ENCODE measurements around the gene PKD1.

PKD1 gene

DNA sequence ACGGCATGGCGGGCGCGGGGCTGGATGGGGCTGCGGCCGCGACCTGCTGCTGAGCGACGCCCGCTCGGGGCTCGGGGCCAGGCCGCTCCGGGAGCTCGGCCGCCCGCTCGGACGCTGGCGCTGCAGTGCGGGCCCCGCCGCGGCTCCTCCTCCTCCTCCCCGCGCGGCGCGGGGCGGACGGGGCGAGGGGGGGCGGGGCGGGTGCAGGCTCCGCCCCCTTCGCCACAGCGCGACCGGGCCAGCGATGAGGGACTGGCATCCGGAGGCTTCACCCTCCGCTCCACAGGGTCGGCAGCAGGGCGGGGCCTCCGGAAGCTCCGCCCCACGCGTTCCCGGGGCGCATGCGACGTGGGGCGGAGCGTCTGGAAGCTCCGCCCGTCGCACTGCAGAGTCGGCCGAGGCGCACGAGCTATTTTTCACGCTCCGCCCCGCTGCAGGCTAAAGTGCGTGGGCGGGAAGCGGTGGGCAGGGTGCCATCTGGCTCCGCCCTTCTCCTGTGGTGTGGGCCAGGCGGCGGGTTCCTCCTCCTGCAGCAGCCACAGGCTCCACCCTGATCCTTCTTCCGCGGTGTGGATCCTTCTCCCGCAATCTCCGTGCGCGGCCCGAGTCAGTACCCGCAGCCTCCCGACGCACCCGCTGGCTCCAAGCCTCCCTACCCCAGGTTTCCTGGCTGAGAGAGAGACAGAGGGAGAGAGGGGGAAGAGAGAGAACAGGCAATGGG lies at the start of gene PKD1:
Gene PKD1, minus strand, starts transcription at position 129 of the 721 bp plus-strand sequence. CDS start 209 bp downstream, outside the sequence.
- DNase-seq = peak; percentile 61 to 82

DNA sequence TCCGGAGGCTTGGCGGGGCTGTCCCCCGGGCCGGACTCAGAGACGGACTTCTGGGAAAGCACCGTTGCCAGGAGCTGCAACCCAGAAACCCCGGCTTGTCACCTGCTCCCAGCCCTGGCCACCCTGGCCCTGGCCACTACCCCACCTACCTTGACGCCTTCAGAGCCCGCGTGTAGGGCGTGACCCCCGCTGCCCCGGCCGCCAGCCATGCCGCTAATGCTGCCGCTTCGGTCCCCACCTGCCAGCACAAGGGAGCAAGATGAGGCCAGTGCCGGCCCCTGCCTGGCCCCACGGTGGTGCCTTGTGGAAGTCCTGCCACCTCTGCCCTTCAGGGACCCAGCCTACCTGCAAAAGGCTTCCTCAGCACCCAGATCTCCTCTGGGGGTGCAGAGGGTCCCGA lies 49.3 kb upstream of the PKD1 start:
- no peak for DNase-seq

DNA sequence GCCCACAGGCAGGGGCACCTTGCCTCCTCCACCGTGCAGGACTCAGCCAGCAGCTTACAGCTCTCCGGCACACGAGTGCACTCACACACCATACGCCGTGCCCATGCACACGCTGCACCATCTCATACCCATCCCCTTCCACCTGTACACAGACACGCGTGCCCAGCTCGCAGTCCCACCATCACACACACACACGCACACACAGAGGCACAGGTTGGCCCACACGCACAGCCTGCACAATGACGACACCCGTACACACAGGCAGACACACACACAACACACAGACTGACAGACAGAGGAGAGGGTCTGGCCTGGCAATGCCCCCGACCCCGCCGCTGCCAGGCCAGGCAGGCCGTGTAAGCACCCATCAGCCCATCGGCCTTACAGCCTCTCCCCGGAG lies 48.6 kb upstream of the PKD1 start:
- no peak for DNase-seq

DNA sequence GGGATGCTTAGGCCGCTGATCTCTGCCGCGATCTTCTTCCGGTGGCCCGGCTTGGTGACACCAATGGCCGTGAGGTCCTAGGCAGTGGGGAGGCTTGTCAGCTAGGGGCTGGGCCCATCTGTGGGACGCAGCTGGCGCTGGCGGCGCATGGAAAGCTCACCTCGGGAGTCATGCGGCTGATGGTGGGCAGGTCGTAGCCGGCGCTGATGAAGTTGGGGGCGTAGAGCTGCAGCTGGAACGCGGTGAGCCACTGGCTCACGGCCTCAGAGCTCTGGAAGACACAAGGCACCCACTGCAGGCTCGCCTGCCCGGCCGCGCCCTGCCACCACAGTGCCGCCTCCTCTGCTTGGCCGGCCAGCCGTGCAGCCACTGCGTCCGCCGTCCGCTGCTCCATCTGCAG lies 48.0 kb upstream of the PKD1 start:
- no peak for DNase-seq

DNA sequence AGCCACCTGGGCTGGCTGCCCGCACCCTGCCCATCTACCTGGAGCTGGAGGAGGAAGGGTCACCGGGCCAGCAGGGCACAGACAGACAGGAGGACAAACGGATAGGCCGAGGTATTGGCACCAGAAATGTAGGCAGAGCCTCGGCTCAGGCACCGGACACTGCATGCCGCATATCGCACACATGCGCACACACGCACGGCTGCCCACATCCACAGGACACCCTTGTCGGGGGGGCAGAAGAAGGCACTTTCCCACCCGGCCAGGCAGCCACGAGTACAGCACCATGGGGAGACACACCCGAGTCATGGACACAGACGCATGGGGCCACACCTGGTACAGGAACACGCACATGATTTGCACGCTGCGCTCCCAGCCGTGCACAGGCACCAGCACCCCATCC lies 46.3 kb upstream of the PKD1 start:
- no peak for DNase-seq

DNA sequence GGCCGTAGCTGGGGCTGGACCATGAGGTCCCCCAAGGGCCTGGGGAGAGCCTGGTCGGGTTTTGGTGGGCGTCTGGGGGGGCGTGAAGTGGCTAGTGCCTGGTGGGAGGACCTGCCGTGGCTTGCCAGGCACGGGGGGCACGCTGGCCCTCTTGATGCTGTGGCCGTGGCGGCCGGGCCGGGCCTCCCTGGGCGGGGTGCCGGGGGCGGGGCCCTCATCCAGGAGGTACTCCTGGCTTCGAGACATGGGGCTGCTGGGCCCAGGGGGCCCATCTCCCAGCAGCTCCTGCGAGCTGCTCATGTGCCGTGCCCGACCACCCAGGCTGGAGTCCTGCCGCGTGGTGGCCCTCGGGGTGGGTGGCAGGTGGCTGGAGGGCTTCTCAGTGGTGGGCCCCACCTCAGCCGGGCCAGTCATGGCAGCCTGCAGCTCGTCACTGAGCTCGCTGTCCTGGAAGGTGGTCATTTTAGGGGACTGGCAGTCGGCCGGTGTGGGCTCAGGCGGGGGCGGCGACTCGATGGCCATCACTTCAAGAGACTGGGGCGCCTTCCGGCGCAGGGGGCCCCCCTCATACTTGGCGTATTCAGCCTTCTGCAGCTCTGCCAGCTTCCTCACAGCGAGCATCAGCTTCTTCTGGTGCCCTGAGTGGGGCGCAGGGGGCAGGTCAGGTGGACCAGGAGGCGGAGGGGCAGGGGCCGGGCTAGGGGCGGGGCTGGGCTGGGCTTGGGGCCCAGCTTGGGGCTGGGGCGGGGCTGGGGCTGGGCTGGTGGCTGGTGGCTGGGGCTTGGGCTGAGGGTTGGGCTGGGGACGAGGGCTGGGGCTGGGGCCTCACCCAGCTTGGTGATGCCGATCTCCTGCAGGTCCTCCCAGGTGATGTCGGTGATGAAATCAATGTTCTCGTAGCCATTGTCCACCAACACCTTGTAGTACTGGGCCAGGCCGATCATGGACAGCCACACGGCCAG lies 45.5 kb upstream of the PKD1 start:
- DNase-seq = no peak

DNA sequence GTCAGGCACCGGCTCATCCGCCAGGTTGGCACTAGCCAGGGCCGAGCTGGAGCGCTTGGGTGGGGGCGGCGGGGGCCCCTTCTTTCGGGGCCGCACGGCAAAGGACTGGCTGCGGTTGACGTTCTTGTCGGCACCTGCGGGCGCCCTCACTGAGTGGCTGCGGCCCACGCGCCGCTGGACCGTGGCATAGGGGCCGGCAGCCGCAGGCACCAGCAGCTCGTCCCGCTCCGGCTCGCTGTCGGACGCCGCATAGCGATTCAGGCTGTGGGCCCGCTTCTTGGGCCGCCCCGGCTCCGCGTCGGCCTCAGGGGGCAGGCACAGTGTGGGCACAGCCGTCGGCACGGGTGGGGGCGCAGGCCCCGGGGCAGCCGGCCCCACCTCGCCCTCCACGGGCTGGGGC lies 44.8 kb upstream of the PKD1 start:
- DNase-seq = no peak

DNA sequence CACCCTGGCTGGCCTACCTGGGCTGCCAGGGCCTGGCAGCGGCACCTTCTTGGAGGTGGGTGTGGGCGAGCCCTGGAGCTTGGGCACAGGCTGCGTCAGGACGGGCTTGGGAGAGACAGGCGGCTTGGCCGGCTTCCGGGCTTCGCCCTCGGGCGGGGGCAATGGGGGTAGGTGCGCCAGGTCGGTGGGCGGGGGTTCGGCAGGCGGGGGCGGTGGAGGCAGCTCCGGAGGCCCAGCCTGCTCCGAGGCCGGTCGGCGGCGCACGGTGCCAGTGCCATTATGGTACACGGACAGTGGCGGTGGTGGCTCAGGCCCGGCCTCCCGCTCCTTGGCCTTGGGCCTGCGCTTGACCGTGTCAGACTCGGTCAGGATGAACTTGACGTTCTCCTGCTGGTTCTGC lies 43.9 kb upstream of the PKD1 start:
- no peak for DNase-seq

DNA sequence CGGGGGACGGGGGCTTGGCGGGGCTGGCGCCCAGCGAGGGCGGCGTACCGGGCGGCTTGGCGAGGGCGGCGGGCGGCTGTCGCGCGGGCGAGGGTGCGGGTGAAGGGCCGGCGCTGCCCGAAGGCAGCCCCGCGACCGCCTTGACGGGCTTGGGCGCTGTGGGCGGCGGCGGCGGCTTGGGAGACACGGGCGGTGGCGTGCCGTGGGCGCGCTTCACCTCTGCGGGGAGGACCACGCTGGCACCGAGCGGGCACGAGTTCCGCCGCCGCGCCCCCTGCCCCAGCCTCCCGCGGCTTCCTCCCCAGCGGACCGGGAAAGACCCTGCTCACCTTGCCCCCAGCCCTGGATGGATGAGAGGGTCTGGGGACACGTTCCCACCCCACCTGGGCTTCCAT lies 43.4 kb upstream of the PKD1 start:
- DNase-seq = no peak

DNA sequence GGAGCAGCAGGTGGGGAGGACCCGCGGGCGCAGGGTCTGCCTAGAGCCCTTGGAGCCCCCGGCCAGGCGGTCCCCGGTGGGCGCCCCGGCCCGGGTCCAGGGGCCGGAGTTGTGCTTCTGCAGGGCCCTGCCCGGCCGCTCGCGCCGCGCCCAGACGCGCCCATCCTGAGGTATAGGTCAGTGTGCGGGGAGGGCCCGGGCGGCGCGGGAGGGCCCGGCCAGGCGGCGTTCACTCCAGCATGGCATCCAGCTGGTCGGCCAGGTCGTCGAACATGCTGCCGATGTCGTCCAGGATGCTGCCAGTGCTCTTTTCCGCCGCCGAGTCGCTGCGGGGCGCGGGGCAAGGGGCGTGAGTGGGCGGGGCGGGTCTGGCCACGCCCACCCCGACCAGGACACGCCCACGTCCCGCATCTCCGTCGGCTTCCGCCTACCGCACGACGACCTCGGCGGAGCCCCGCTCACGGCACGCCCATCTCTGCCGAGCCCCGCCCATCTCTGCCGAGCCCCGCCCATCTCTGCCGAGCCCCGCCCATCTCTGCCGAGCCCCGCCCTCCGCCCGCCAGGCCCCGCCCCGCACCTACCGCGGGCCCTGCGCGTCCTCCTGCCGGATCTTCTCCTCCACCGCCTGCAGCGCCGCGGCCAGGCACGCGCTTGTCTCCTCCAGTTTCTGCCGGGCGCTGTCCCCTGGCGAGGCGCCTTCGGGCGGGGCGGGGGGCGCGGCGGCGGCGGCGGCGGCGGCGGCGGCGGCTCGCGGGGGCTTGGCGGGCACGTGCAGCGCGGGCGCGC lies 42.8 kb upstream of the PKD1 start:
- peak in 1 of 2 experiments; percentile 43 for DNase-seq

DNA sequence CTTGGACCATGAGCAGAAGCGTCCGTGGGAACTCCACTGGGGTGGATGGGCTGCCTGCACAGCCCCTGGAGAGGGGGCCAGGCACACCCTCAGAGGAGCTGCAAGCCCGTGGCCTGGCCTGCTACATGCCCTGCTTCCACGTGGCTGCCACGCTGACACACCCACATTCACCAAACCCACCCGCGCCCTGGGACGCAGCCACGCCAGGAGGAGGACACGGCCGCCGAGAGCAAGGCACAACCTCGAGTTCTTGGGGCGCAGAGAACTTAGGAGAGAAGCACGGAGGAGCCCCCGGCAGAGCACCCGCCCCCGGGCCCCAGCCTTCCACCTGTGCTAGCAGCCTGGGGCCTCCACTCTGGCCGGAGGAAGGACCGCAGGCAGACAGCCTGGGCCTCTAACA lies 41.9 kb upstream of the PKD1 start:
- DNase-seq = no peak

DNA sequence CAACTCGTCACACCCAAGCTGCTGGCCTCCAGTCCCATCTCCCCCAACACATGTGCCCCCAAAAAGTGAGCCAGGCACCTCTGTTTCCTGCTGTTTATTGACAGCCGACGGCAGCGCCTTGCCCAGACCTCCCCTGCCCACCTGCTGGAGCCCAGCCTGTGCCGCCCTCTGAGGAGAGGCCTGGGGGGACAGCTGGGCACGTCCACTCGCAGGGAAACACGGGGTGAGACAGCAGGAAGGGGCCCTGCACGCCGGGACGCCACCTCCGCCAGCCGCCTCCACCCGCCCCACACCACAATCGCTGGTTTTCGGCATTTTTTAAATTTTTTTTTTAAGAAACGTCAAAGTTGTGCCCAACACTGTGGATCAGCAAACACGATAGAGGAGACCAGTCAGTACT lies 41.4 kb upstream of the PKD1 start:
- no peak for DNase-seq

DNA sequence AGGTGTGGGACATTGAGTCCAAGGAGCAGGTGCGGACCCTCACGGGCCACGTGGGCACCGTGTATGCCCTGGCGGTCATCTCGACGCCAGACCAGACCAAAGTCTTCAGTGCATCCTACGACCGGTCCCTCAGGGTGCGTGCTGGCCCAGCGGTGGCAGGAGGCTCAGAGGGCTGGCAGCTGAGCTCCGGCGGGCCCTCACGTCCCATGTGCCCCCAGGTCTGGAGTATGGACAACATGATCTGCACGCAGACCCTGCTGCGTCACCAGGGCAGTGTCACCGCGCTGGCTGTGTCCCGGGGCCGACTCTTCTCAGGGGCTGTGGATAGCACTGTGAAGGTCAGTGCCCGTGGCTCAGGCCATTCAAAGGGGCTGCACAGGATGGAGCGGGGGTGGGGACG lies 40.3 kb upstream of the PKD1 start:
- no peak for DNase-seq

DNA sequence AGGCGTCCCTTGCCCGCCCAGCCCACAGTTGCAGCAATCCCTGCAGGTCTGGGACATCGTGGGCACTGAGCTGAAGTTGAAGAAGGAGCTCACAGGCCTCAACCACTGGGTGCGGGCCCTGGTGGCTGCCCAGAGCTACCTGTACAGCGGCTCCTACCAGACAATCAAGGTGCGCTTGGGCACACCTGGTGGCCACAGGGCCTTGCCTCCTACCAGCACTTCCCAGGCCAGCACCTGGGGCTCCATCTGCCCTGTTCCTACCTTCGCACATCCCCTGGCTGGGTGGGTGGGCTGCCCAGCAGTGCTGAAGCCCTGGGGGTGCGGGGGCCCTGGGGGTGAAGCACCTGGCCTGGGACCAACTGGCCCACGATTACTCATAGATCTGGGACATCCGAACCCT lies 39.8 kb upstream of the PKD1 start:
- DNase-seq = no peak

DNA sequence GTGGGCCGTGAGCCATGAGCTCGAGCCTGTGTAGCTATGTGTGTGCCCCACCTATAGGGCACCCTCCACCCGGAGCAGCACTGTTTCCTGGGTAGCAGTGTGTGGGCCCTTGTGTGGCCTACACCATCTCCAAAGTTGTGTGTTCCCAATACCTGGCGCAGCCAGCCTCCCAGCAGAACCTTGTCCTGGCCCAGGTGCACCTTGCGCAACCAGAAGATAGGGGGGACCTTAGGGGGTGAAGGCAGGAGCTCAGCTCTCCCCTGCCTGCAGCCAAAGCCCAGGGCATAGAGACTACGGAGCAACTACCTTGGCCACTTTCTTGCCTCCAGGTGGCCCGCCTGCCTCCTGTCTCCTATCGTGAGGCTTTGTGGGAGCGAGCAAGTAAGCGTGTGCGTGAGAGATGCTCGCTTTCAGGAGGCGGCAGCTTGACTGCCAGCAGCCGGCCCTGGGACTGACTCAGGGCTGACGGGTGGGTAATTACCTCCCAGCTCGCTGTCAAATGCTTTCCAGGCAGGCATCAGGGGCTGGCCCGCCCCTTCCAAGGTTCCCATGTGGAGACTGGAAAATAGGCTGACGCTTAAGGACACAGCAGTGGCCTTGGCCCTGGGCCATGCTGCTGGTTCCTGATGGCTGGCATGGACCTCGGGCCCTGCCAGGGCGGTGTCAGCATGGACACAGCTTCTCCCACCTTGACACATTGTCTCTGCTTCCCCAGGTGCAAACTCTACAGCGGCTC lies 38.9 kb upstream of the PKD1 start:
- no peak for DNase-seq

DNA sequence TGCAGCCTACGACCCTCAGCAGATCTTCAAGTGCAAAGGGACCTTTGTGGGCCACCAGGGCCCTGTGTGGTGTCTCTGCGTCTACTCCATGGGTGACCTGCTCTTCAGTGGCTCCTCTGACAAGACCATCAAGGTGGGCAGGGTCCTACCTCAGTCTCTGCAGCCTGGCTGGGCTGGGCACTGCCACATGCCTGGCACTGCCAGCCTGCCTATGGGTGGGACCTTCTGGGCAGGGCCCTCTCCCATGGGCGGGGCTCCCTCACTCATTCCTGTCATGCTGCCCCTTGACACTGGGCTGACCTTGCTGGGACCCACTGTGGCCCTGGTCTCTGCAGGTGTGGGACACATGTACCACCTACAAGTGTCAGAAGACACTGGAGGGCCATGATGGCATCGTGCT lies 38.2 kb upstream of the PKD1 start:
- no peak for DNase-seq

DNA sequence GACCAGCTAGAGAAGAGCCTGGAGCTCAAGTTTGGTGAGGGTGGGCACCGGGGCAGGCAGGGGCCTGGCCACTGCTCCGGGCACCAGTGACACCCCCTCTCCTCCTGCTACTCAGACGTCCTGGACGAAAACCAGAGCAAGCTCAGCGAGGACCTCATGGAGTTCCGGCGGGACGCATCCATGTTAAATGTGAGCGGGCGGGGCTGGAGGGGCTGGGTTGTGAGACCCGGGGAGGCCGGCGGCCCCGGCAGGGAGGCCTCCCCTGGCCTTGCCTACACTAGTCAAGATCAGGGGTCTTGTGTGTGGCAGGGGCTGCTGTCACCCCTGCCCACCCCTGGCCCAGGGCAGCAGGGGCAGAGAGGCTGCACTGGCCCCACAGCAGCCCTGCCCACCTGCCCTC lies 37.7 kb upstream of the PKD1 start:
- DNase-seq = no peak

DNA sequence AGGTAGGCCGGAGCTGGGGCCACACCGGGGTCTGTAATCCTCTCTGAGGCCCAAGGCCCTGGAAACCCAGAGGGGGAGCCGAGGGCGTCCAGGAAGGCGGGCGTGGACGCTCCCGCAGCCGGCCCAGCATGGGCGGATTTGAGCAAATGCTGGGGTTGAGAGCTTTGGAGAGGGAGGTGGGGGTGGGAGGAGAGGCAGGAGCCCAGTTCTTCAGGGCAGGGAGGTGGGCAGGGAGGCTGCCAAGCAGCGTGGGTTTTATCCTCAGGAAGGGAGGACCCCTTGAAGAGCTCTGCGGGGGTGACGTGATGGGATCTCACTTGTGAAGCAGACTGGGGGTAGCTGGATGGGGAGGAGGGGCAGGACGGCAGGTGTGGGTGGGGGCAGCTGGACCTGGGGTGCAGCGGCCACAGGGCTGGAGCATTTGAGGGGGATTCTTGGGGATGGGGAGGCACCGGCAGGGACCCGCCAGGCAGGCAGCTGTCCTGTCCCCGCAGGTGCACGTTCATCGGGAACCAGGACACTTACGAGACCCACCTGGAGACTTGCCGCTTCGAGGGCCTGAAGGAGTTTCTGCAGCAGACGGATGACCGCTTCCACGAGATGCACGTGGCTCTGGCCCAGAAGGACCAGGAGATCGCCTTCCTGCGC lies 37.1 kb upstream of the PKD1 start:
- DNase-seq = no peak

DNA sequence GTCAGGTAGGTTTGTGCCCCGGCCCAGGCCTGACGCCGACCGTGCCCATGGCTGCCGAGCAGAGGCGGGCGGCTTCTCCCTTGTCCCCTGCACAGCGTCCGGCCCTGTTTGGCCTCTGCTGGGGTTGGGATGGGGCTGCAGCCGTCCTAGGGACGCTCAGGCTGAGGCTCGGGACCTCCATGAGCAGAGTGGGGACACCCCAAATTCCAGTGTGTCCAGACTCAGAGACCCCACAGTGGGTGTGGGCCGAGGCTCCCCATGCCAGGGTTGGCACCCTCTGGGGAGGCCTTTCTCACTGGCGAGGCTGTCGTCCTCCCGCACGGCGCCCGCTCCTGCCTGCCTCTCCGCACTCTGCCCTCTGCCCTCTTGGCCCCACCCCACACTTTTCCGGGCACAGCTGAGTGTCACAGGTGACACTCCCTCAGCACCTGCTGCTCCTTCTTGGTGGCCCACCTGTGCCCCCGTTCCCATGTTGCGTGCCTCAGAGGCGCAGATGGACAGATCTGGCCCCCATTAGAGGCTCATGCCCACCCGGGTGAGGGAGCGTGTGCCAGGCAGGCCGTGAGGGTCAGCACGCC lies 36.0 kb upstream of the PKD1 start:
- no peak for DNase-seq

DNA sequence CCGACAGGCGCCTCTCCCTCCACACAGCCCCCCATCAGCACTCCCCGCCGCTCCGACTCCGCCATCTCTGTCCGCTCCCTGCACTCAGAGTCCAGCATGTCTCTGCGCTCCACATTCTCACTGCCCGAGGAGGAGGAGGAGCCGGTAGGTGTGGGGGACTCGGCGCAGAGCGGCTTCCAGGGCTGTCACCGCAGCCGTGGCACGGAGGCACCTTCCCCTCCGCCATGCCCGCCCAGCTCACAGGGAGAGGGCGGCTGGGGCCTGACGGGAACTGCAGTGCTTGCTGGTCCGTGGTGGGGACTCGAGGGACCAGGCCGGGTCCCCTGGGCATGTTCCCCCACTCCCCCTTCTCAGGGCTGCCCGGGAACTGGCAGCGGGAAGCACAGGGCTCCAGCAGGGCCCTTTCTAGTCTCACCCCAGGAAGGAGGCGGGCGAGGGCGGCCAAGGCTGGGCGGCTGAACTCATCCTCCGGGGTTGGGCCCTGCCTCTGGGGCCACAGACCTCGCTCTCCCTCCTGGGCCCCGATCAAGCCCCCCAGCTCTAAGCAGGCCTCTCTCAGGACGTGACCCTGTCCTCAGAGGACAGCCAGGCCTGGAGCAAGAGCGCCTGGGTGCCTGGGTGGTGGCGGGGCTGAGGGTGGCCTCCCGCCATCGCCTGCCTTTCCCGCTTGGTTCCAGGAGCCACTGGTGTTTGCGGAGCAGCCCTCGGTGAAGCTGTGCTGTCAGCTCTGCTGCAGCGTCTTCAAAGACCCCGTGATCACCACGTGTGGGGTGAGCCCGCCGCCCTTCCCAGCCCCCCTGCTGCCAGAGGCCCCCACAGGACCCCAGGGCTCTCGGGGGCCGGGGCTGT lies 35.1 kb upstream of the PKD1 start:
- no peak for DNase-seq

DNA sequence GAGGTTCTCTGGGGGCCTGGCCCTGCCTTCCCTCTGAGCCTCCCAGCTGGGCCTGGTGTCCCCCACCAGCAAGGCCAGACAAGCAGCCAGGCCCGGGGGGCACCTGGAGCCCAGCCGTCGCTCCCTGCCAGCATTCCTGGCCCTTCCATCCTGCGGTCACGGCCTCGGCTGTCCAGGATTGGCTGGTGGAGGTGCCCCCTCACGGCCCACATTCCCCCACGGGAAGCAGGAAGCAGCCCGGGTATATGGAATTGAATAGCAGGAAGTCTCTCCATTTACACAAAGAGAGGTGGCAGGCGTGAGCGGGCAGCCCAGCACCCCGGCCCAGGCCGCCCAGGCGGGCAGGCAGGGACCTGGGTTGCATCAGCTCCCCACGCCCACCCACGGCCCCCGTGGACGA lies 34.4 kb upstream of the PKD1 start:
- no peak for DNase-seq
